PC-9 (cell line): Measurements from ENCODE around the gene PFKFB3.

Source experiments
- EZH2 ChIP-seq: fragments of 200-600 bp; sonication (generic); IDR thresholded peaks from 2 replicates; pipeline ENCODE4 v1.8.0; 2017; ENCODE audit warnings: antibody characterized with exemption, low read depth
- TF ChIP-seq, protein P1 (sequence below): fragments of 200-600 bp; sonication (generic); conservative IDR thresholded peaks from 2 replicates; pipeline ENCODE4 v1.6.1; 2017; ENCODE audit warnings: mixed run types, antibody characterized with exemption, mild to moderate bottlenecking, moderate library complexity

DNA sequence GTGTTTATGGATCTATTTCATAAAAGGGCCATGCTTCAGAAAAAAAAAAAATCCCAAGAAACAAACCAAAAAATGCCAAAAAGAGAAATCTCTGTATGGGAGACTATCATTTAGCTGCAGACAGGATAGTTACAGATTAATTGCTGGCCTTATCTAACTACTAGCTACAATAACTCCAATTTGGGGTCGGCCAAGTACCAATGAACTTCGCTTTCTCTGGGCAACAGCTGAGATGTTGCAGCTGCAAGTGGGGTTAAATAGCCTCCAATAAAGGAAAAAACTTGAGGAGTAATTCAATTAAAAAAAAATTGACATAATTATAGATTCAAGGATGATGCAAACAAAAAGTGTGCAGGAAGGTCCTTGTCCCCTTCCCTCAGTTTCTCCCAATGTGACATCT, 73.6 kb downstream of the PFKFB3 start:
- no peak for TF ChIP-seq EZH2
- TF ChIP-seq, protein P1, sequence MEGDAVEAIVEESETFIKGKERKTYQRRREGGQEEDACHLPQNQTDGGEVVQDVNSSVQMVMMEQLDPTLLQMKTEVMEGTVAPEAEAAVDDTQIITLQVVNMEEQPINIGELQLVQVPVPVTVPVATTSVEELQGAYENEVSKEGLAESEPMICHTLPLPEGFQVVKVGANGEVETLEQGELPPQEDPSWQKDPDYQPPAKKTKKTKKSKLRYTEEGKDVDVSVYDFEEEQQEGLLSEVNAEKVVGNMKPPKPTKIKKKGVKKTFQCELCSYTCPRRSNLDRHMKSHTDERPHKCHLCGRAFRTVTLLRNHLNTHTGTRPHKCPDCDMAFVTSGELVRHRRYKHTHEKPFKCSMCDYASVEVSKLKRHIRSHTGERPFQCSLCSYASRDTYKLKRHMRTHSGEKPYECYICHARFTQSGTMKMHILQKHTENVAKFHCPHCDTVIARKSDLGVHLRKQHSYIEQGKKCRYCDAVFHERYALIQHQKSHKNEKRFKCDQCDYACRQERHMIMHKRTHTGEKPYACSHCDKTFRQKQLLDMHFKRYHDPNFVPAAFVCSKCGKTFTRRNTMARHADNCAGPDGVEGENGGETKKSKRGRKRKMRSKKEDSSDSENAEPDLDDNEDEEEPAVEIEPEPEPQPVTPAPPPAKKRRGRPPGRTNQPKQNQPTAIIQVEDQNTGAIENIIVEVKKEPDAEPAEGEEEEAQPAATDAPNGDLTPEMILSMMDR, result no peak
